HG03045 (cell line): ENCODE data around the gene RIOK2.

ENCODE experiments used
- ATAC-seq: cut with Tn5 transposase; IDR thresholded peaks from one replicate; pipeline ENCODE4 v1.9.1; 2021; ENCODE audit warnings: mild to moderate bottlenecking, moderate library complexity; ENCODE audit not compliant: unreplicated experiment

Gene RIOK2

DNA sequence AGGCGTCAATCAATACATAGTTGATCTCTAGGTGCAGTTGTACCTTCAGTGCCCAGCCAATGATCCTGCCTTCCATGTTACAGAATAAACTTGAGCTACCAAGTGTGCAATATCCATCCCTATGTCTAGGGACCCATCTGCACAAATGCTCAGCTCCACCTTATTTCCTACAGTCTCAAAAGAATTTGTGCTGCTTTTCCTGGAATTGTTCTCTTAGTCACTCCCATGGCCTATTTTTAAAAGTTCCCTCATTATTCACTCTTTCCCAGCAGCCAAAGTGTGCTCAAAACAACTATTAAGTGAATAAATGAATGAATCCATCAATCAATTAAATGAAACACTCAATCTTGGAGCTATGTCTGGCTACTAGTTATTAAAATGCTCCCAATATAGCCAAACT lies 55.3 kb downstream of the RIOK2 start:
- ATAC-seq = no peak

- ATAC-seq = no peak
Observed at GRCh38 chr5:97125125-97125683, 57.8 kb downstream of the RIOK2 start.

- no peak for ATAC-seq
Observed at GRCh38 chr5:97124335-97124734, 58.7 kb downstream of the RIOK2 start.

DNA sequence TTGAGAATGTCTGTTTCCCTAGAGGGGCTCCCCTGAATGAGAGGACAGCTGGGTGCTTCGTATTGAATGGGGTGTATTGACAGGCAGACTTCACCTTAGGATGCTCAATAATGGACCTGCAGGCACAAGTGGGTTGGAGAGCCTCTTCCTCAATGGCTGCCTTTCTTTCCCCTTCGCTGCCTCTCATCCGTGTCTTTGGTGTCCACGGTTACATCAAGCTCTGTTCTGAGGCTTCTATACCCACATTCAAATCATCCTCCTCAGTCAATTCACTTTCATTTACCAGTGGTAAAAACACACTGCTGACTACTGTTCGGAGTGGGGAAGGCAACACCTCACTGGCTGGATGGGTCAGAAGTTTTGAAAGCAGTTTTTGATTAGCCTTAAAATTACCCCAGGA lies 61.2 kb downstream of the RIOK2 start:
- ATAC-seq = no peak

DNA sequence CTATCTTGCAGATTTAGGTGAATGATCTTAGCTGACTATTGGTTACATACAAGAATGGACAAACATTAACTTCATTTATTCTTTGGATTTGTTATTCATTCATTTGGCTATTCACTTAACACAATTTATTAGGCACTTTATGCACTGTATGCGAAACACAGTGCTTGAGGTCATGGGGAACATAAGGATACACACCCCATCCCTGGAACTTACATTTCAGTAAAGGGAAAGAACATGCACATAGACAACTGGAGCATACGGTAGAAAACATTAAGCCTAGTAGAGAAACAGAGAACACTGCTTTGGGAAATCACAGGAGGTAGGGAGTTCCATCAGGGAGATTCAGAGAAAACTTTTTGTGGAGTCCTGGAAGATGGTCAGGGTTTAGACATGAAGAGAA lies 62.9 kb downstream of the RIOK2 start:
- ATAC-seq = no peak

- ATAC-seq = no peak
Observed at GRCh38 chr5:97119007-97119390, 64.0 kb downstream of the RIOK2 start.

DNA sequence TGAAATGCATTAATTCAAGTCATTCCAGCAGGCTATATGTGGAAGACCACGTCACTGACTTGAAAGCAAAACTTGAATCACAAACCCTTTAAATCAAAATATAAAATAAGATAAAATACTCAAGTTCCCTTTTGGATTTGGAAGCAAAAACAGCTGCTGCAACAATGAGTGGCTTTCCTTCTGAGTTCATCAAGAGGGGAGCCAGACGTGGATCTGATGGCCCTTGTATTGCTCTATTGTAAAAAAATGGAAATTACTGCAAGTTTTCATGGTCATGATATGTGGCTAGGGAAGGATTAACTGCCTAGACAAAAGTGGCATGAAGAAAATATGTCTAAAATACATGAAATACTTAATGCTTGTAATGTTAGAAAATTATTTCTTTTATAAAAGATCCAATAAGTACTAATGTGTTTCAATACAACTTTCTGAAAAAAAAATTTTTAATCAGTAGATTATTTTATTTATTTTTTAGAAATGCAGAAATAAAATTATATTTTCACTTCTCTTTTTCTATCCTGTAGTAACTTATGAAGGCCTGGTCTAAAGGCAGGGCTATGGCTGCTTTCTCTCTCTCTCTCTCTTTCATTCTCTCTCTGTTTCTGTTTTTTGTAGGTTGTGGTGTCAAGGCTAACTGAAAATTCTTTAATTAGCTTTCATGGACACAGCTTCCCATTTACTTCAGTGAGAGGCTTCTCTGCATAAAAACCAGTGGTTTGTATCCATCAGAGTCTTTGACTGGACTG lies 64.6 kb downstream of the RIOK2 start:
- ATAC-seq = no peak

DNA sequence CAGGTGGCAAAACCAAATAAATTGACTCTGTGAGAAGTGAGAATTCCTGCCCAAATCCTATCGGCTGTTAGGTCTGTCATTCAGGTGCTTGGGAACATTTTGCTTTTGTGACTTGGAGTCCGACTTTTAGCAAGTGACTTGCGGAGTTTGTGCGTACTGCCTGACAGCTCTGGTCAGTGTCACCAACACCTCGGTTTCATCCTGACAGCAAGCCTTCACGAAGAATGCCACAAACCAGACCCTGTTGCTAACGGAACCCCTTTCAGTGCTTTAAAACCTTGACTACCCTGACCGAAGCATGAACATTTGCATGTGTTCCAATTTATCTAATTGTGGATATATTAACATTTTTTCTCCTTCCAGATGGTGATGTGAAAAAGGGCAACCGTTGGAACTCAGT lies 67.1 kb downstream of the RIOK2 start:
- no peak for ATAC-seq

DNA sequence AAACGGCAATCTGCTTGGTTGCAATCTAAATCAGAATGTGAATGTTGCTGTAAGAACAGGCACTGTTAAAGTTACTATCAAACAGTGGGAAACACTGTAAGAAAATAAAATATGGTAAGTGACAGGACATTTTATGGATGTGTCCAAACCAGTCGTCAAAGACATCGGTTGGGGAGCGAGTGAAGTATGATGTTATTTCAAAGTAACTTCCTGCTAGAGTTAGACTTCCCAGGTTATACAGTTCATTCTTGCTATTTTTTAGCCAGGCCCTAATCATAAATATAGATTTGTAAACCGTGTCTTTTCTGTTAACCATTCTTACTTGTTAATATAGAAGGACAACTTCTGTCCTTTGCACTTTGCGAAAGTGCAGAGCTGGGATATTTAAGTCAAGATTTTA lies 70.8 kb downstream of the RIOK2 start:
- ATAC-seq = no peak

DNA sequence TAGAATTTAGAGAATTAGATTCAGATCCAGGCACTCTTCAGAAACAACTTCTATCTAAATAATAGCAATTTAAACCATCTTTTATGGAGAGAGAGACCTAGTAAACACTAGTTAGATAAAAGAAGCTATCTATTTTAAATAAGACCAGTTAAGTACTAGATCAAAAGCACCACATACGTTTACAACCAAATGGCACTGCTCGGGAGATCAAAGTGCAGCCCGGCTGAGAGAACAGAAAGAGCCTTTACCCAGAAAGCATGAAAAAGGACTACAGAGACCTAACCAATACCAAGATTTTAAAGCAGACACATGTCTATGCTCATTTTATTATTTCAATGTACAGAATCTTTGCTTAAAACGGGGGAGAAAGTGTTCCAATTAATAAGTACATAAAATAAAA lies 71.4 kb downstream of the RIOK2 start:
- no peak for ATAC-seq

DNA sequence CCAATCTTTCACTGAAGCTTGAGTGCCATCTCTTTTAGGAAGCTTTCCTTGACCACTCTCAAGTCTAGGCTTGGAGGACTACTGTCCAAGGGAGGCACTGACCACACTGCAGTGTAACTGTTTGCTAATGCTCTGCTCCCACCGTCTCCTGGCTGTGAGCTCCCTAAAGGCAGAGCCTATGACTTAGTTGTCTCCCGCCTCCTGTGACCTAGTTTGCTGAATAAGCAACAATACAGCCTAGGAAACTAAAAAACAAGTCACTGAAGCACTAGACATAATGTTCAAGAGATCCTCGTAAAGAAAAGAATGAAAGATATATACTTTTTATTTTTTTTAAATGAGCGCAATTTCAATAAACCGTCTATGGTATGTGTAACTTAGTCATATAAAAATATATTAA lies 72.0 kb downstream of the RIOK2 start:
- ATAC-seq = no peak
